Hematopoietic multipotent progenitor cell treated with erythropoietin and hydrocortisone succinate and interleukin-3 and kit ligand, for 8 days (in vitro differentiated cells): Measurements from ENCODE around the gene LDHAL6B.
"Not testable (repeated sequence)": the region's sequence is repeated elsewhere in the genome, so short reads cannot be mapped to it uniquely, and the experiment has no call there.

ENCODE experiments used
- DNase-seq: peaks from one replicate; pipeline ENCODE4 v3.0.0-alpha.2; 2015

LDHAL6B gene

GRCh38 chr15:59206623-59207183 is at the start of gene LDHAL6B:
Gene LDHAL6B, plus strand, starts transcription at chr15:59206843. Its CDS starts 98 bp downstream, at chr15:59206941.
- DNase-seq = no peak

DNA sequence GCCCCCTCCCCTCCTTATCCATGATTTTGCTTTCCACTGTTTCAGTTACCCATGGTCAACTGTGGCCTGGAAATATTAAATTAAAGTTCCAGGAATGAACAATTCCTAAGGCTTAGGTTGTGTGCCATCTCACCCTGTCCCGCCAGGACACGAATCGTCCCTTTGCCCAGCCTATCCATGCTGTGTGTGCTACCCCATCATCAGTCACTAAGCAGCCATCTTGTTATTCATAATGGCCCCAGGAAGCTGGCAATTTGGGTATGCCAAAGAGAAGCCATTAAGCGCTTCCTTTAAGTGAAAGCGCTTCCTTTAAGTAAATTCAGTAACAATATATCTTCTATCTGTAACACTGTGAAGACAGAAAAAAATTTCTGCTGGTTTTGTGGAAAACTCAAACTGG is 49.2 kb upstream of the LDHAL6B start:
- no peak for DNase-seq

DNA sequence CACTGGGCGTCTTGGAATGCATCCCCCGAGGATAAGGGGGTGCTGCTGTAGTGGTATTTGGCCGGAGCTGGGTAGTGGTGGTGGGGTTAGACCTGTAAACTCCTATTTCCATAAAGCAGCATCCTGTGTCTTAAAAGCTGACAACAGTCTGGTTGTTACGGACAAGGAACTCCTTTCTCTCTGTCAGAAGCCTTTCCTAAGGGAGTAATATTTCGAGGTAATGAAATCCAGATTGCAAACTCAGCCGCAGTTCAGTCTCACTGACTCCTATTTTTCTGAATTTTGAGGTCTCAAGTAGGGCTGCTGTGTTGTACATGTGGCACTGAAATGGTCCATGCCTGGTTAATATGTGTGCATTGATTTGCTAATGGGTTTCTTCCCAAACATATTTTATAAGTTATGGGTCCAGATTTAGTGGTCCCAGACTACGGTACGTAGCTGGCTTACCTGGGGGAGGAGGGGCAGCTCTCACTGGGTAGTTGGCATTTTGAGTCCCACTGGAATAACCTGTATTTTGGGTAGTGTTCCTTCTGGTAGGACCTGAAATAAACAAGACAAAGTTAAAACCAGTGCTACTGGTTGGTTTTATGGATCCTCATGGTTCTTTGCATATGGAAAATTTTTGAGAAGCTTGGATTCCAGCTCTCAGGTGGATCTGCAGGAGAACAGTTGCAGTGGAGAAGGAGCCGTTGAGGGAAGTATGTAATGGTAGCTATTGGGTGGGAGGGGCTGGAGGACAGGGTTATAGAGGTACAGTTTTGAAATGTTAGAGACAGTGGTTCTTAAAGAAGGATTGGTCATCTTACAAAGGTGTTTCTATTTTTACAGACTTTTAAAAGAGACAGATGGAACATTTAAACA is 48.6 kb upstream of the LDHAL6B start:
- no peak for DNase-seq

GRCh38 chr15:59158701-59159034 is 48.0 kb upstream of the LDHAL6B start:
- no peak for DNase-seq

GRCh38 chr15:59159210-59159609 is 47.4 kb upstream of the LDHAL6B start:
- DNase-seq = no peak

DNA sequence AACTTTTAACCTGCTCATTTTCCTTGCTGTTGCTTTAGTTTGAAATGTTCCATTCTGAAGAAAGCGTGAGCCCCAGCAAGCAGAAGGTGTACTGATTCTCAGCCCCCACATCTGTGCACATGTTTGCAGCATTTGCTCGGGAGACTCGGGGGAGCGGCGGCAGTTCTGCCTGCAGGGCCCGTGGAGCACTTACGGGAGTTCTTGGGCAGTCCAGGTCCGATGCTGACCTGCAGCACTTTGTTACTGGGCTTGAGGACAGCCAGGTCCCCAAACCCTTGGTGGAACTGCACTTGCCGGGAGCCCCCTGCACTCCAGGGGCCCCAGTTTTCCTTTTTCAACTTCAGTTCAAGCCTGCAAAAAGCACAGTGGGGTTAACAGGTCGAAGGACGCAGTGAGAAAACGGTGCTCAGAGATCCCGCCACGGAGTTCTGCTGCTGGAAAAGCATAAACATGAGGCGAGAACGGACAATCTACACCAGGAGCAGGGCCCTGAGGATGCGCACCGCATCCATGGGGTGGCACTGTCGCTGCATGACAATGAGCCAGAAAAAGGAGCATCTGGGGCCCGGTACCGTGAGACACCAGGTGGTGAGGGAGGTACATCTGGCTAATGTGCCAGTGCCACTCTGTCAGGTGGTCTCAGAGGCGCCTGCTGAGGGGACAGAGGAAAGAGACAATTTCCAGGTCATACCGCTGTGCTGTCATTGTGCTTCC is 45.6 kb upstream of the LDHAL6B start:
- DNase-seq = peak; percentile 15

DNA sequence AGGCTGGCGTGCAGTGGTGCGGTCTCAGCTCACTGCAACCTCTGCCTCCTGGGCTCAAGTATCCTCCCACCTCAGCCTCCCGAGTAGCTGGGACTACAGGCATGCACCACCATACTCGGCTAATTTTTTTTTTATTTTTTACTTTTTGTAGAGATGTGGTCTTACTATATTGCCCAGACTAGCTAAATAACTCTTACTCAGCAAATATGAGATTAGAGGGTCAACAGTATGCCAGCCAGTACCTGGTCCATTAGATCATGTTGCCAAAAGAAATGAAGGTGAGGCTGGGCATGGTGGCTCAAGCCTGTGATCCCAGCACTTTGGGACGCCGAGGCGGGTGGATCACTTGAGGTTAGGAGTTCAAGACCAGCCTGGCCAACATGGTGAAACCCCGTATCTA is 44.6 kb upstream of the LDHAL6B start:
- not testable (repeated sequence) for DNase-seq

DNA sequence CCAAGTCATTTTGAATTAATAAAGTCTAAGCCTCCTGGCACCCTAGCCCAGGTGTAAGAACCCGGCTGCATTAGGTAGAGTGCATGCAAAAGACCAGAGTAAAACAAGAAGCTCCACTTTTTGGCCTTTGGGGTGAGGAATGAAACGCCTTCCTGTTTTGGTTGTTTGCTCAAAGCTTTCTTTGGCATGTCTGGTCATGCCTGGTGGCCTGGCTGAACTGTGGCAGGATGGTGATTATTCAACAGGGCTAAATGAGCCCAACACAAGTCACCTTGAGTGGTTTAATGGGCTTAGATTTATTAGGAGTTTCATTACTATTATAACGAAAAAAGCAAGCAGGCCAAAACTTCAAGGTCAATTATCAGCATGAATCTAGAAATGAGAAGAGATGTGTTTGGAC is 40.9 kb upstream of the LDHAL6B start:
- DNase-seq = peak; percentile 10

DNA sequence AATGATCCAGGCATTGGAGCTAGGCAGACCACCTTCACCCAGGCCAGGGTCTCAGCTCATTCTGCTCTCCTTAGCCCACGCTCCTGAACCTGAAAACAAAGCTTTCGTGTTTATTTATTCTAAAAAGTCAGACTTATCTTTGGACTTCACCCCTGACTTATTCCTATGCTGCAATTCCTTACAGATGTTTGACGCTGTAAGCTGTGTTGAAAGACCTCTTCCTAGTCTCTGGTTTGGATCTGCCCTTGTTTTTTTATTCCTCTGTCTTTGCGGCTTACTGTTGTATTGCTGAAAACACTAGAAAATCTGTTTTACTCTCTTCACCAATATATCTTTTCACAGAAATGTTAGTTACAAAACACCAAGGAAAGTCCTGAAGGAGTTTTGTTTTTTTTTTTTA is 40.5 kb upstream of the LDHAL6B start:
- no peak for DNase-seq

GRCh38 chr15:59166601-59167265 is 39.9 kb upstream of the LDHAL6B start:
- no peak for DNase-seq

DNA sequence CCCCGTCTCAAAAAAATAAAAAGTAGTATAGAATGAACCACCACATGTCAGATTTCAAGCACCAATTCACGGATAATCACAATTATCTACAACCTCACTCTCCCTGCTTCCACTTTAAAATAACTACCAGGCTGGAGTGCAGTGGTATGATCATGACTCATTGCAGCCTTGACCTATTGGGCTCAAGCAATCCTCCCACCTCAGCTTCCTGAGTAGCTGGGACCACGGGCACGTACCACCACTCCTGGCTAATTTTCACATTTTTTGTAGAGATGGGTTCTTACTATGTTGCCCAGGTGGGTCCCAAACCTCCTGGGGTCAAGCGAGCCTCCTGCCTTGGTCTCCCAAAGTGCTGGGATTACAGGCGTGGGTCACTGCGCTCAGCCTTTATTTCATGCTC is 38.1 kb upstream of the LDHAL6B start:
- DNase-seq = no peak

DNA sequence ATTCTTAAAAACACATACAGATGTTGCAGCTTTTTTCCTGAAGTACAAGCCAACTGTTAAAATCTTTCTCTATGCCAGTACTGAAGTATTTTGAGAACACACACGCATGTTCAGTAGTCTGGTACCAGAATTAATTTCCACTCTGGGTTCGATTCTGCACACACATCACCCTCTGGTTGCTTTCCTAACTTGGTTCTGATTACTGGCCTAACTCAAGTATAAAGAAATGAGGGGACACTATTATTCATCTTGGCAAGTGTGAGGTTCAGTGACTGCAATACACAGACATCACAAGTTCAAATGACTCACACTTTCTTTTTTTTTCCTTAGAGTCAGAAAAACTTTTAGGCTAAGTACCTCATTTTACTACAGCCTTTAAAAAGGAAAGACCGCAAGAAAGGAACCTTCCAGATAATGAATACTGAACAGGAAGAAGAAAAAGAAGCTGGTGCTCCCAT is 37.4 kb upstream of the LDHAL6B start:
- DNase-seq = no peak

- no peak for DNase-seq
Measured at GRCh38 chr15:59170295-59171066, 36.2 kb upstream of the LDHAL6B start.

GRCh38 chr15:59171067-59171397 is 35.6 kb upstream of the LDHAL6B start:
- DNase-seq = no peak

GRCh38 chr15:59172289-59172901 is 34.2 kb upstream of the LDHAL6B start:
- DNase-seq = no peak

GRCh38 chr15:59173194-59173593 is 33.4 kb upstream of the LDHAL6B start:
- no peak for DNase-seq

- no peak for DNase-seq
Measured at GRCh38 chr15:59174151-59174834, 32.4 kb upstream of the LDHAL6B start.

GRCh38 chr15:59174835-59175831 is 31.5 kb upstream of the LDHAL6B start:
- peak; percentile 43 for DNase-seq

GRCh38 chr15:59176653-59177316 is 29.9 kb upstream of the LDHAL6B start:
- no peak for DNase-seq

- no peak for DNase-seq
Measured at GRCh38 chr15:59177317-59177660, 29.4 kb upstream of the LDHAL6B start.
